Activated naive CD4-positive, alpha-beta T cell treated with anti-CD3 and anti-CD28 coated beads, Interleukin-2, amount 50 U/mL, for 72 hours (primary cell): ENCODE results near the gene PLVAP. TPM values are rescaled to one million over a fixed set of nuclear protein-coding genes. Genes with fewer than 3 reads are reported as not detected.
"Not testable (repeated sequence)": the region's sequence is repeated elsewhere in the genome, so short reads cannot be mapped to it uniquely, and the experiment has no call there.

ENCODE experiments used
- ATAC-seq, 2 donors: fragments of 150-1000 bp; cut with Tn5 transposase; 2 replicates each; pipeline ENCODE4 v1.10.0; 2021; ENCODE audit warnings: mild to moderate bottlenecking in 2 of 2, moderate library complexity in 2 of 2
- DNase-seq, 2 donors: peaks; one replicate each; pipeline ENCODE4 v3.0.0; 2021 to 2022; ENCODE audit warnings: low spot score in 2 of 2
- H3K27ac Mint-ChIP-seq, 2 donors: one replicate each; pipeline ENCODE4 v1.8.0; 2022; ENCODE audit warnings: mild to moderate bottlenecking in 2 of 2, mixed read lengths in 2 of 2
- H3K36me3 Mint-ChIP-seq, 2 donors: one replicate each; pipeline ENCODE4 v1.8.0; 2022; ENCODE audit warnings: mixed read lengths in 2 of 2
- H3K9me3 Mint-ChIP-seq, 2 donors: one replicate each; pipeline ENCODE4 v1.8.0; 2022; ENCODE audit warnings: mixed read lengths in 2 of 2
- total RNA-seq, 2 donors: library from RNA; stranded (reverse); gene quantifications; one replicate each; pipeline ENCODE4 v1.2.3, GENCODE V29; 2022

The PLVAP gene
- total RNA-seq, 2 donors from 2014 or later: 0.20 TPM; not detected in 1

DNA sequence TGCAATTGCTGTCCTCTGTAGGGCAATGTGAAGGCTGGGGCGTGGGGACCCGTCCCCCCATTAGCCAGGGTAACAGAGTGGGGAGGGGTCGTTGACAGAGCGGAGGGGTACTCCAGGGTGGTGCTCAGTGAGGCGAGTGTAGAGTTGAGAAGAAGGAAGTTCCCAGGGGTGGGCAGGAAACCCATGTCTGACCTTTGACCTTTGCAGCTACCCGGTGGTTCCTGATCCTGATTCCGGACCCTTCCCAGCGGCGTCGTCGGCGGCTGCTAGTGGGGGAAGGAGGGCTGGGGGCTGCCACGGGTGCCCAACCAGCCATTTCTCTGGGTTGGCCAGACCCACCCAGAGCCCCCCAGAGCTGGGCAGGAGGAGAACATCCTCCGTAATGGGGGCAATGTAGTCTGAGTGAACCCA, 2.1 kb upstream of the PLVAP start:
- H3K27ac Mint-ChIP-seq: no peak overlapping the region
- no peak for DNase-seq
- ATAC-seq: no peak
- H3K9me3 Mint-ChIP-seq: no peaks in the 10 kb centered on the region
- peaks cover 0 to 10% of the 10 kb centered on the region in 2 donors for H3K36me3 Mint-ChIP-seq

DNA sequence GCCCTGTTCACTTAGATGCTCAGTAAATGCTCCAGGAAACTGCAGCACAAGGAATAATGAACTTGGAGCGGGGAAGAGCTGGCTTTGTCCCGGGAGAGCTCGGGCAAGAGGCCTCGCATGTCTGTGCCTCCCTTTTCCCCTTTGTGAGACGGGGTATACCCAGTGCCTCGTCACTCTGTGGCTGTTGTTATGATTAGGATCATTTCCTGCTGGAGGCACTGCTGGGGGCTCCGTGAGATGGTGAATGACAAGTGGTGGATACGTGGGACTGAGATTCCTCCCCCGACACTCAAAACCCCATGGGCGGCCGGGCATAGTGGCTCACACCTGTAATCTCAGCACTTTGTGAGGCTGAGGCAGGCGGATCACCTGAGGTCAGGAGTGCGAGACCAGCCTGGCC, 1.1 kb upstream of the PLVAP start:
- ATAC-seq (no peak), DNase-seq (no peak)
- H3K9me3 Mint-ChIP-seq: no peaks in the 10 kb centered on the region
- H3K36me3 Mint-ChIP-seq: peaks cover 0 to 10% of the 10 kb centered on the region in 2 donors
- H3K27ac Mint-ChIP-seq: no peak overlapping the region

DNA sequence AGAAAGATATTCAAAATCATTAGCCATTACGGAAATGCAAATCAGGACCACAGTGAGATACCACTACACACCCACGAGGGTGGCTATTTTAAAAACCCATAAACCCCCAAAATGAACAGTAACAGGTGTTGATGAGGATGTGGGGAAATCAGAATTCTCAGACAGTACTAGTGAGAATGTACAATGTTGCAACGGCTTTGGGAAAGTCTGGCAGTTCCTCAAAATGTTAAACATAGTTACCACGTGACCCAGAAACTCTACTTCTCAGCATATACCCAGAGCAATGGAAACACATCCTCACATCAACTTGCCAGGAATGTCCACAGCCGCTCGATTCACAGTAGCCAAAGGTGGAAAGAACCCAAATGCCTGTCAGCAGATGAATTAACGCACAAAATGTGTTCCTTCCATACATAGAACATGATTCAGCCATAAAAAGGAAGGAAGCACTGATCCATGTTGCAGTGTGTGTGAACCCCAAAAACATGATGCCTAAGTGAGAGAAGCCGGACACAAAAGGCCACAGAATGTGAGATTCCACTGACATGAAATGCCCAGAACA, 7.0 kb downstream of the PLVAP start:
- Mint-ChIP-seq H3K36me3 (no peaks in the 10 kb centered on the region), H3K27ac (no peak overlapping the region), H3K9me3 (no peaks in the 10 kb centered on the region)
- ATAC-seq (no peak), DNase-seq (no peak)

DNA sequence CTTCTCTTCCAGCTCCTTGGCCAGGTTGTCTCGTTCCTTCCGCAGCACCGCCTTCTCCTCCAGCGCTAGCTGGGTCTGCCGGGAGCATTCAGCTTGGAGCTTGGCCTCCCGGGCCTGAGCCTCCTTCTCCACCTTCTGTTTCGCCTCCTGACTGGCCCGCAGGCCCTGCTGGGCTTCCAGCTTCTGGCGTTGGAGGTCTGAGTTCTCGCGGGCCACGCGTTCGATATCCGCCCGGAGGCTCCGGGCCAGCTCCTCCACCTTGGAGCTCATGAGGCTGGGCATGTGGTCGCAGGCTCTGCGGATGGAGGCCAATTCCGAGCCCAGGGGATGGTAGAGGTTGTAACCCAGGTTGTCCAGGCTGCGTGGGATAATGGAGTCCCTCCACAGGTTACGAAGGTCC, 11.8 kb downstream of the PLVAP start:
- no peaks in the 10 kb centered on the region for H3K9me3 Mint-ChIP-seq
- H3K27ac Mint-ChIP-seq: peak overlapping the region in 1 of 2 donors; percentile 58
- H3K36me3 Mint-ChIP-seq: no peaks in the 10 kb centered on the region
- ATAC-seq: no peak
- no peak for DNase-seq

DNA sequence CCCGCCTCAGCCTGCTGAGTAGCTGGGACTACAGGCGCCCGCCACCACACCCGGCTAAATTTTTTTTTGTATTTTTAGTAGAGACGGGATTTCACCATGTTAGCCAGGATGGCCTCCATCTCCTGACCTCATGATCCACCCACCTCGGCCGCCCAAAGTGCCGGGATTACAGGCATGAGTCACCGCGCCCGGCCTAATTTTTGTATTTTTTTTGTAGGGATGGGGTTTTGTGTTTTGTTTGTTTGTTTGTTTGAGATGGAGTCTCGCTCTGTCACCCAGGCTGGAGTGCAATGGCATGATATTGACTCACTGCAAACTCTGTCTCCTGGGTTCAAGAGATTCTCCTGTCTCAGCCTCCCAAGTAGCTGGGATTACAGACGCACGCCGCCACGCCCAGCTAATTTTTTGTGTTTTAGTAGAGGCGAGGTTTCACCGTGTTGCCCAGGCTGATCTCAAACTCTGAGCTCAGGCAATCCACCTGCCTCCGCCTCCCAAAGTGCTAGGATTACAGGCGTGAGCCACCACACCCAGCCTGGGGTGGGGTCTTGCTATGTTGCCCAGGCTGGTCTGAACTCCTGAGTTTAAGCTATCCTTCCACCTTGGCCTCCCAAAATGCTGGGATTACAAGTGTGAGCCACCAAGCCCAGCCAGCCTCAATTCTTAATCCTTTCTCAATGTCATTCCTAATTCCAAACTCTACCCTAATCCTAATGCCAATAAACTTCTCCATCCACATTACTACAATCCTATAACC, 13.1 kb downstream of the PLVAP start:
- ATAC-seq, DNase-seq: not testable (repeated sequence)

DNA sequence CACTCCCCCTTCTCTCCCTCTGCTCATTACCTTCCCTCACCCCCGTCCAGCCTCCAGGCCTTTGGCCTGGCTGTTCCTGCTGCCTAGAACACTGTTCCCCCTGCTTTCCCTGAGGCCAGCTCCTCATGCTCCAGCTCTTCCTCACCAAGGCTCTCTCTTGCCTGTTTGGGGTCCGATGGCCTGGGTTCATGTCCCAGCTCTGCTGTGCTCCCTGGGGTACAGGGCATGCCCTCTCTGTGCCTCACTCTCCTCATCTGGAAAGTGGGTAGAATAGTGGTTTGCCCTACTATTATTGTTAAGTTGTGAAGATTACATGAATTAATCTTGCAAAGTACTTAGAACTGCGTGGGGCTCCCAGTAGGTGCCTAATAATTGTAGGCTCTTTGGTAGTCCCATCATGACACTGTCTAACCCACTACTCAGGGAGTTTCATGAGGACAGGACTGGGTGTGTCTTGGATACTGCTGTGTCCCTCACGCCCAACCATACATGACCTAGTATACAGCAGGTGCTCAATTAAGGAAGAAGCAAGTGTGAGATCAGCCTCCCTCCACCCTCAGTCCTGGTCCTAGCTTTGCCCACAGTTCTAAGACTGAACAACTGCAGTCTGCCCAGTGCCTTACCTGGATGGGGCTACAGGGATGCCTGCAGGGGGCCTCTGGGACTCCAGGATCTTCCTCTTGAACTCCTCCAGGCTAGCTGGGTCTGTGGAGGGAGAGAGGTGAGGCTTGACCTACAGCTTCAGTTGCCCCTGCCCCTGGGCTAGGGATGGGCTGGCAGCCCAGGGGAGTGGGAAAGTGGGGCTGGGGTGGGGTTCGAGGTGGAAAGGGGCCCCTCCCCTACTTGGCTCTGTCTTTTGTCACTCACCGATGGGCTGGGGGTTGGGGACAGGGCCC, 17.0 kb downstream of the PLVAP start:
- Mint-ChIP-seq H3K36me3 (no peaks in the 10 kb centered on the region), H3K9me3 (no peaks in the 10 kb centered on the region), H3K27ac (peak overlapping the region; percentile 9 to 18)
- ATAC-seq (no peak), DNase-seq (no peak)

More for the DNA sequence above, 13.1 kb downstream of the PLVAP start:
- not testable (repeated sequence) for H3K27ac Mint-ChIP-seq, H3K36me3 Mint-ChIP-seq, H3K9me3 Mint-ChIP-seq

DNA sequence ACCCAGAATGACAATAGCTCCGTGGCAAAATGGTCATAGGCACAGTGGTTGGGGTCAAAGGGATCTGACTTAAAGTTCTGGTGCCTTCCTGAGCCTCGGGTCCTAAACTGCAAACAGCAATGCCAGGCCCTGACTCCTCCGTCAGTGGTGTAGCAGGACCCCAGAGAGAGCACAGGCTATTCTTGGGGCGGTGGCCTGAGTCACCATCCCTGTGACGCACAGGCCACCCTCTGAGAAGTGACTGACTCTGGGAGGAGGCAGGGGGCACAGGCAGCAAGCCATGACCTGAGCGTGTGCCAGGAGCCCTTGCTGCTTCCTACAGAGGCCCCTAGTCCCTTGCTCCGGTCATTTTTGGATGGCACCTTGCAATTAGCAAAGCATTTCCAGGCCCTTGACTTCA, 18.7 kb downstream of the PLVAP start:
- H3K27ac Mint-ChIP-seq: no peak overlapping the region
- DNase-seq: no peak
- H3K36me3 Mint-ChIP-seq: no peaks in the 10 kb centered on the region
- H3K9me3 Mint-ChIP-seq: no peaks in the 10 kb centered on the region
- ATAC-seq: no peak

DNA sequence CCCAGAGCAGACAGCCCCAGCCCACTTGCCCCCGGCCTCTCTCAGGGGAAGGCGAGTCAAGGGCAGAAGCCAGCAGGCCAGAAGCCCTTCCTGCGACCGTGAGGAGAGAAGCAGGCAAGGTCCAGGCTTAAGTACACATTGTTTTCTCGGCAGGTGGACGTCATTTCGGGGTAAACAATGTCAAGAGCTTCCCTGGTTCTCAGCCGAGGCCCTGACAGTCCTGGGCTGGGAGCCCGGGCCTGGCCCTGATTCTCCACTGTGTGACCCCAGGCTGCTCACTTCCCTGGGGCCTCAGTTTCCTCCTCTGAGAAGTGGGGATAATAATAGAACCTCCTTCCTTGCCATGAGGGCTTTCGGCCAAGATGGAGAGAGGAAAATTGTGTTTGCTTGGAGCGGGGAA, 19.4 kb downstream of the PLVAP start:
- no peak overlapping the region for H3K27ac Mint-ChIP-seq
- DNase-seq: no peak
- no peaks in the 10 kb centered on the region for H3K36me3 Mint-ChIP-seq
- H3K9me3 Mint-ChIP-seq: no peaks in the 10 kb centered on the region
- ATAC-seq: no peak

DNA sequence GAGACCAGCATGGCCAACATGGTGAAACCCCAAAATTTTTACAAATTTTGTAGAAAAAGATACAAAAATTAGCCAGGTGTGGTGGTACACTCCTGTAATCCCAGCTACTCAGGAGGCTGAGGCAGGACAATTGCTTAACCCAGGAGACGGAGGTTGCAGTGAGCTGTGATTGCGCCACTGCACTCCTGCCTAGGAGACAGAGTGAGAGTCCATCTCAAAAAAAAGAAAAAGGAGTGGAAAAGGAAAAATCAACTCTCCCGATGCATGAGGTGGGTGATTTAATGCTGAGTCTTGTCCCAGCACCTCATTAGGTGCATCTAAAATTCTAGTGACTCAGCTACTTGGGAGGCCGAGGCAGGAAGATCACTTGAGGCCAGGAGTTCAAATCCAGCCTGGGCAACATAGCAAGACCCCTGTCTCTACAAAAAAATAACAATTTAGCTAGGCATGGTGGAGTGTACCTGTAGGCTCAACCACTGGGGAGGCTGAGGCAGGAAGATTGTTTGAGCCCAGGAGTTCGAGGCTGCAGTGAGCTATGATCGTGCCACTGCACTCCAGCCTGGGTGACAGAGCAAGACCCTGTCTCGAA, 20.0 kb downstream of the PLVAP start:
- no peaks in the 10 kb centered on the region for H3K36me3 Mint-ChIP-seq
- no peak for ATAC-seq
- no peak for DNase-seq
- H3K27ac Mint-ChIP-seq: no peak overlapping the region
- no peaks in the 10 kb centered on the region for H3K9me3 Mint-ChIP-seq

DNA sequence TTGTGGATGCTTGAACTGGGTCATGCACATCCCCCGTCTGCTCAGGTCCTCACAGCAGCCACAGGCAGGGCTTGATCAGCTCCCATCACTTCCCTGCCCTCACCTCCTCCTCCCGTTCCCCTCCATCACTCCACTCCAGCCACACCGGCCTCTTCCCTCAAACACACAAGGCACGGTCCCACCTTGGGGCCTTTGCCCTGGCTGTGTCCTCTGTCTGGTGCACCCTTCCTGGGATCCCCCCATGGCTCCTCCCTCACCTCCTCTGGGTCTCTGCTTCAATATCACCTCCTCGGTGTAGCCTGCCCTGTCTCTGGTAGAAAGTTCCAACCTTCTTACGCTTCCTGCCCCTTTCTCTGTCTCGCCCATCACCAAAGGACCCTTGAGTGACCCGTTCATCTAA, 23.8 kb downstream of the PLVAP start:
- no peak for DNase-seq
- no peaks in the 10 kb centered on the region for H3K9me3 Mint-ChIP-seq
- no peak for ATAC-seq
- H3K36me3 Mint-ChIP-seq: no peaks in the 10 kb centered on the region
- H3K27ac Mint-ChIP-seq: peak overlapping the region in 1 of 2 donors; percentile 52

DNA sequence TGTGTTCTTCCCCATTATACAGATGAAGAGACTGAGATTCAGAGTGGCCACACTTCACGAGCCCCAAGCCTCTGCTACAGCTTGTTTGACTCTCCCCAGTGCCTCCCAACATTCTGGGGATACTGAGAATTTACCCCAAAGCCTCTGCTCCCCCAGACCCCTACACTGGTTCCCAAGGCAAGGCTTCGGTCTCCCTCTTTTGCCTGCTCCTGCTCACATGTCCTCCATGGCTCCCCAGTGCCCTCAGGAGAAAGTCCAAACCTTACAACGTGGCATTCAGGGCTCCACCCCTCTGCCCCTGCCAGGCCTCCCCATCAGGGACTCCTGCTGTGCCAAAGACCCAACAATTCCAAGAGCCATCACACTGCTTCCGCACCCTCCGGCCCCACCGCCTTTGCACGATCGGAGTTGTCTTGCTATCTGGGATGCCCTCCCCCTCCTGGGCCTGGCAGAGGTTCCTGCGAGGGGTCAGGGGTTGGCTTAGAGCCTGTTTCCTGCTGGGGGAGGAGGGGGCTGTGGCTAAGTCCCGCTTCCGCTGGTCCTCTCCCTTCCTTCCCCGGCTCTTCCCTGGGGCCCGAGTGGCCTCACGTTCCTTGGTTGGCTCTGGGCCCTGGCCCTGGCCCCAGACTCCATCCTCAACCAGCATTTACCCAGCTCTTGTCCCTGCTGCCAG, 24.4 kb downstream of the PLVAP start:
- H3K9me3 Mint-ChIP-seq: no peaks in the 10 kb centered on the region
- H3K27ac Mint-ChIP-seq: no peak overlapping the region
- no peaks in the 10 kb centered on the region for H3K36me3 Mint-ChIP-seq
- ATAC-seq (no peak), DNase-seq (no peak)

DNA sequence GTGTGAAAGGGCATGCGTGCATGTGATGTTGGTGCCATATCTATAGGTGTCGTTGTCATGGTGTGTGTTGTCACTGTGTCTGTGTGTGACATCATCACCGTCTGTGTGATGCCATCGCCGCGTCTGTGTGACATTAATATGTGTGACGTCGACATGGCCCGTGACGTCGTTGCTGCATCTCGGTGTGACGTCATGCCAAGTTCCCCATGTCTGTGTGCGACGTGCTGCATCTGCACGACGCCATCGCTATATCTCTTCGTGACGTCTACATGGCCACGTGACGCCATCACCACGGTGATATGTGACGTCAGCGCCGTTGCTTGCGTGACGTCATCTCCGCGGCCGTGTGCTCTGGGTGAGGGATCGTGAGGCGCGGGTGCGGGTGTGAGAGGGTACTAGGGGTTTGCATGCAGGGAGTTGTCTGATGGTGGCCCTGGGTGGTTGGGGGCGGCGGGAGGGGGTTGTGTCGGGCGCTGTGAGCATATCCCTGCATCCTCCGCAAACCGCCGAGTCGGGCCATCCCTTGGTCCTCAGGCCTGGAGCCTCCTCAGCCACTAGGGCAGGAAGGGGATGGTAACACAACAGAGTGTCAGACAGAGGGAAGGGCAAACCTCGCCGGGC, 25.2 kb downstream of the PLVAP start:
- Mint-ChIP-seq H3K27ac (no peak overlapping the region), H3K9me3 (no peaks in the 10 kb centered on the region), H3K36me3 (no peaks in the 10 kb centered on the region)
- DNase-seq: no peak
- ATAC-seq: no peak

DNA sequence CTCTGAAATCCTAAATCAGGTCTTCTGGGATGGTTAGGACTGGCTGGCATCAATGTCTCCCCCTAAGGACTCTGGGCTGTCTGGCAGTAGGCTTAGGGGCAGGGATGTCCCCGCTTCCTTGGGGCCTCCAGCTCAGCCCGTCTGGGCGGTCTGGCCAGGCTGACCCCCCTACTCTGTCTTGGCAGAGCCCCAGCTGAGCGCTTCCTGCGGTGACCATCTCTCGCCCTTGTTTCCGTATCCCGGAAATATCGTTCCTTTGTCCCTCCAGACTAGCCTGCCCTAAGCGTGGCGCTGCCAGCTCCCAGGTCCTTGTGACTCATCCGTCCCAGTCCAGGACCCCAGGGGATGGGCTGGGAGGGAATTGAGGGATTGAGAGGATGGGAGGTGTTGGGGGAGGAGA, 28.4 kb downstream of the PLVAP start:
- Mint-ChIP-seq H3K27ac (no peak overlapping the region), H3K36me3 (no peaks in the 10 kb centered on the region), H3K9me3 (no peaks in the 10 kb centered on the region)
- DNase-seq: no peak
- ATAC-seq: no peak

DNA sequence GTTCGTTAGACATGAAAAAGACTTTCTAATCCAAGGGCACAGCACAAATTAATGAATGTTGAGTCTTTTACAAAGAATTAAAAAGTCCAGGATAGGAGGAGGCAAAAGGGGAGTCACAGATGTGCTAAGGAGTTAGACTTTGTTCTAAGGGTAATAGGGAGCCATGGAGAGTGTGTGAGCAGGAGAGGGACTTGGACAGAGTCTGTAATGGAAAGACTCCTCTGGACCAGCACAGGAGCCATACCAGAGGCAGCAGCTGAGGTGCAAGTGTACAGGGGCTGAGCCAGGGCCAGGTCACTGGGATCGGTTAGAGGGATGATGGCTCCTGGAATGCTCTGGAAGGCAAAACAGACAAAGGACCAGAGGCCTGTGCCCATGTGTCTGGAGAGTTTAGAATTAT, 29.3 kb downstream of the PLVAP start:
- no peaks in the 10 kb centered on the region for H3K9me3 Mint-ChIP-seq
- H3K27ac Mint-ChIP-seq: no peak overlapping the region
- DNase-seq: no peak
- no peak for ATAC-seq
- H3K36me3 Mint-ChIP-seq: no peaks in the 10 kb centered on the region

DNA sequence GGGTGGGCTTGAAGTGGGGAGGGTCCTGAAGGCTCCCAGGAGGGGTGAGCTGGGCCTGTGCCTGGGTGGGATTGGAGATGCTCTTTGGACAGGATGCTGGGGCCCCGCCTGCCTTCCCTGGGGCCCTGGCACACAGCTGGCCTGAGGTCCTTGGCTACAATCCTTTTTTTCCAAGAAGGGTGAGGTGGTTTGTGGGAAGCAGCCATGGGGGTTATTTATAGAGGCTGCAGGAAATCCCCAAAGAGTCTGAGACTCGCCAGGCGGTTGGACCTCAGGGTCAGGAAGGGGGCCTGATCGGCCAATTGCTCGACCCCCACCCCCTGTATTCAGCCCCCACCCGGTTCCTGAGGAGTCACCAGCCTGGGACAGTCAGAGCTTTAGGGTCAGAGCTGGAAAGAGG, 29.8 kb downstream of the PLVAP start:
- no peak overlapping the region for H3K27ac Mint-ChIP-seq
- ATAC-seq (no peak), DNase-seq (no peak)
- no peaks in the 10 kb centered on the region for H3K36me3 Mint-ChIP-seq
- no peaks in the 10 kb centered on the region for H3K9me3 Mint-ChIP-seq

DNA sequence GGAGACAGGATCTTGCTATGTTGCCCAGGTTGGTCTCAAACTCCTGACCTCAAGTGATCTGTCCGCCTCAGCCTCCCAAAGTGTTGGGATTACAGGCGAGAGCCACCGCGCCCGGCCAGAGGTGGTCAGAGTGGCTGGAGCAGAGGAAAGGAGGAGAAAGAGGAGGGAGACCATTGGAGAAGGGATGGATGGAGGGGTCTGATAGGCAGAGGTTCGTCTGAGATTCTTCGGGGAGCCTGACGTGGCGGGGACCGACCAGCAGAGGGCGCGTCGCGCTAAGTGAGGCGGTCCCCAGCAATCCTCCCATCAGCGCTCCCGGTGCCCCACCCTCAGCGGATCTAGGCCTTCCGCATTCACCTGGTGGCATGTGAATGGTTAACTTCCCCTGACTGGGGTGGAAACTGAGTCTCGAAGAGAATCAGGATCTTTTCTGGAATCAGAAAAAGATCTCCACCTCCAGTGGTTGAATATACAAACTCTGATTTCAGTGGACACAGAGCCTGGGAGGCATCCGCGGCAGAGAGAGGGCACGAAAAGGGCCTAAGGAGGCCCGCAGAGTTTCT, 31.0 kb downstream of the PLVAP start:
- H3K9me3 Mint-ChIP-seq: no peaks in the 10 kb centered on the region
- H3K36me3 Mint-ChIP-seq: no peaks in the 10 kb centered on the region
- peak overlapping the region in 1 of 2 donors; percentile 63 for H3K27ac Mint-ChIP-seq
- DNase-seq: peak; percentile 82 to 91
- peak; percentile 97 to 99 for ATAC-seq
